Activated T-cell treated with anti-CD3 and anti-CD28 coated beads for 48 hours (primary cell): ENCODE results near the gene GIPR.
"Not testable (repeated sequence)": the region's sequence is repeated elsewhere in the genome, so short reads cannot be mapped to it uniquely, and the experiment has no call there.

Experiments
- DNase-seq: peaks from one replicate; pipeline ENCODE4 v3.0.0-alpha.2; 2020; ENCODE audit warnings: low read depth

GIPR gene

GRCh38 chr19:45691516-45692186 lies 23.6 kb downstream of the GIPR start, which contains the start of gene SNRPD2:
TSS of gene SNRPD2 (minus strand) at chr19:45691953. CDS start at chr19:45691888, 65 bp downstream.
- peak; percentile 91 for DNase-seq

DNA sequence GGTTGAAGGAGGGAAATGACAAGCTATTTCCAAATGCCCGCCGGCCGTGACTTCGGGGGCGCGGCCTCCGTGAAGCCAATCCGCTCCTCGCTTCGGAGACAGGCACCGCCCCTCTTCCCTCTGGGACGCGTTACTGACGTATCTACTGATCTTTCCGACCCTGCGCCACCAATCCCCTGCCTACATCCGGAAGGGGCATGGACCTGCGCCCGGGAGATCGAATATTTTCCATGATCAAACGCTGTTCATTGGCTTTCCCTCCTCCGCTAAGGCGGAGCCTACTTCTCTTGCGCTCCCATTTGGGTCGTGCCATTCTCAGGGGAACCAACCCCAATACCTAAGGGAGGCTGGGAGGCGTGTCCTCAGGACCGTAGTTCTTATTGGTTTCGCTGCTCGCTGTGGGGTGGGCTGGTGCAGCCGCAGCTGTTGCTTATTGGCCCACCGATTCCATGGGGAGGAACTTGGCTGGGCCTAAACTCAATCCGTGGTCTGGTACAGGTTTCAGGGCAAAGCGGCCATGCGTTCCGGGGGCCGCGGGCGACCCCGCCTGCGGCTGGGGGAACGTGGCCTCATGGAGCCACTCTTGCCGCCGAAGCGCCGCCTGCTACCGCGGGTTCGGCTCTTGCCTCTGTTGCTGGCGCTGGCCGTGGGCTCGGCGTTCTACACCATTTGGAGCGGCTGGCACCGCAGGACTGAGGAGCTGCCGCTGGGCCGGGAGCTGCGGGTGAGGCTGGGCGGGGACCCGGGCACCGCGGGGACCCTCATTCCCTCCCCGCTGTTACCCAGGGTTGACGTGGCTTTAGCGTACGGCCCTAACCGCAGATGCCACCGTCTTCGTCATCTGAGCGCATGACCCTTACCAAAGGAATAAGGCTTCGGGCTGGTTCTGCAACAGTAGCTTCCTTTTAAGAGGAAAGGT lies 24.4 kb downstream of the GIPR start, which contains the start of gene QPCTL:
QPCTL (plus strand) TSS at position 480 of the 919 bp plus-strand sequence; CDS start at position 518, 38 bp downstream.
- peak; percentile 94 for DNase-seq

DNA sequence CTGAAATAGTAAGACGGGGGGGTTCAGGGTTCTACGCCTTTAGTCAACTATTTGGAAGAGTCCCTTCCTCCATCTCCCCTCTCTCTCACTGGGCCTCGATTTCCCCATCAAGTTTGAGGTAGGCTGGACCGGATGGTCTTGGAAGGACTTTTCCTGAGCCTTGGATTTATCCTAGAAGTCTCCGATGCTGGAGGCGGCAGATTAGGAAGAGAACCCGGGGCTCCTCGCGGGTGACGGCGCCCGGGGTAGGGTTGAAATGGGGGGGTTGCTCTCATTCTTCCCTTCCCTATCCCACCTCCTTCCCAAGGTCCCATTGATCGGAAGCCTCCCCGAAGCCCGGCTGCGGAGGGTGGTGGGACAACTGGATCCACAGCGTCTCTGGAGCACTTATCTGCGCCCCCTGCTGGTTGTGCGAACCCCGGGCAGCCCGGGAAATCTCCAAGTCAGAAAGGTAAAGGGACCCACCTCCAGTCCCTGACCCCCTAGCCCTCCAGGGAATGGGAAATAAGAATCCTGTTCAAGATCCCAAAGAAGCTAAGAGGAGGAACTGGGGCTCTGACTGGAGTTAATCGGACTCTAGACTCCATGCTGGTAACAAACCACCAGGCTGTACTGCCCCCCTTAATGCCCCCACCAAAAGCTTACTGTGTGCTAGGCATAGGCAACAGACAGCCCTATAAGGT lies 25.2 kb downstream of the GIPR start:
- DNase-seq: peak; percentile 74

DNA sequence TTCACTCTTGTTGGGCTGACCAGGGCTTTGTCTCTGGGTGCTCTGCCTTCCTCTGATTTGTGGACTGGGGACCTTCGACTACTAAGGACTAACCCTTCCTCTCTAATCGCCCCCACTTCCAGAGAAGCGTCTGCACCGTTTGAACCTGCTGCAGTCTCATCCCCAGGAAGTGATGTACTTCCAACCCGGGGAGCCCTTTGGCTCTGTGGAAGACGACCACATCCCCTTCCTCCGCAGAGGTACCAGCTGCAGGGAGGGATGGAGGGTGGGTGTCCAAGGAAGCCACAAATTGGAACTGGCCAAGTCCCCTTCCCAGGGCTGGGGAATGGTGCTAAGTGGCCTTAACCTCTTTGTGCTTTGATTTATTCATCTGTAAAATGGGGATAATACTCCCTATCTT lies 33.7 kb downstream of the GIPR start:
- no peak for DNase-seq

- no peak for DNase-seq
Observed at GRCh38 chr19:45705115-45705514, 37.1 kb downstream of the GIPR start.

- DNase-seq: no peak
Observed at GRCh38 chr19:45705710-45706415, 37.8 kb downstream of the GIPR start.

- DNase-seq: no peak
Observed at GRCh38 chr19:45710356-45711130, 42.5 kb downstream of the GIPR start.

DNA sequence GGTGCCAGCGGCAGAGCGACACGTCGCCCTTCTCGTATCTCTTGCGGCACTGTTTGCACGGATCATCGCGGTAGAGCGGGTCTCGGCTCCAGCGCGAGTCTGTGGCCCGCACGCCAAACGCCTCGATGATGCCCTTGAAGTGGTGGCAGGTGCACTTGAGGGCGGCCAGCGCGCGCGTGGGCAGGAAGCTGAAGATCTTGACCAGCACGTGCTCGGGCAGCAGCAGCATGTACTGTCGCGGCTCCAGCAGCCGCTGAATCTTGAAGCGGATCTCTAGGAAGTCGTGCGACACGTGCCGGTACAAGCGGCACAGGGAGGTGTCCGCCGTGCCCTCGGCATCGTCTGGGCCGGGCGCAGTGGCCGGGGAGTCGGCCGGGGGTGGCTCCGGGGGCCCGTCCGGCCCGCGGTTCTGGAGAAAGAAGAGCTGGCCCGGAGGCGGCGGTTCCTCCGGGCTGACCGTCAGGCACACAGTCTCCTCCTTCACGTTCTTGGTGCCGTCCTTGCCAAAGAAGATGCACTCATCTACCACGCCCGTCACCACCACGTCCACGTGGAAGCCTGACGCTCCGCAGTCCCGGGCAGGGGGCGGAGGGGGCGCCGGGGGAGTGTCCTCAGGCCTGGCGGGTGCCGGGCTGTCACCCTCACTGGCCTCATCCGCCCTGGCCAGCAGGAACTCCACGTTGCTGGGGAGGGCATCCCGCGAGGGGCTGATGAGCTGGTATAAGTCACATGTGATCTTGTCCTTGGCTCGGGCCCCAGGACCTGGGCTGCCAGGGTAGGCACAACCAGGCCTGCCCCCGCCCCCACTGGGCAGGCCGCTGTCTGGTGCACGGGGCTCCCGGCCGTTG lies 44.1 kb downstream of the GIPR start:
- DNase-seq: no peak

DNA sequence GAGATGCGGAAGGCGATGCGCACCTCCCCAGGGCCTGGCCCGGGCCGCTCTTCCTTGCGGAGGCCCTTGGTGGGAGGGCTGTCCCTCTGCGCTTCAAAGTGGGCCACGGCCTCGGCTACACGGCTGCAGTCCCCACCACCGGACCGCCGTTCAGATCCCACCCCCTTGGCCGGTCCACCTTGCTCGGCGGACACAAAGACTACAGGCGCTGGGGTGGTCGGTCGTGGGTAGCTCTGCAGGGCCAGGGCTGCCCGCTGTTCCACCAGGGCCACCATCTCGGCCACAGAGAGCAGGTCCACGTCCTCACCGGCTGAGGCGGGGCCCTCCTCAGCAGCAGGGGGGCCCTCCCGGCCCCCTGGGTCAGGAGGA lies 44.7 kb downstream of the GIPR start:
- DNase-seq: no peak

DNA sequence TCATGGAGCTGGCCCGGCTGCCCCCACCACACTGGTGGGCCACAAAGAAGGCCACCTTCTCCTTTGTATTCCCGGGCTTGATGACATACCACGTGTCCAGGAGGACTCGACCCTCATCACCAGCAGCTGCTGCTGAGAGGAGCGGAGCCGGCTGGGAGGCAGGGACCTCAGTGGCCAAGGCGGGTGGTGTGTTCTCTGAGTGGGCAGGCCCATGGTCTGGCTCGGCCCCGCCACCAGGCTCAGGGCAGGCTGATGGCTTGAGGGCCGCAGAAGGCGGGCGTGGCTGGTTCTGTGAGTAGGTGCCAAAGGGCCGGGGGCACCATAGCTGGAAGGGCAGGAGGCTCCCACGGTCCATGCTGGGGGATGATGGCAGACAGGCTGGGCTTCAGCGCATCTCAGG lies 45.1 kb downstream of the GIPR start:
- DNase-seq: no peak

DNA sequence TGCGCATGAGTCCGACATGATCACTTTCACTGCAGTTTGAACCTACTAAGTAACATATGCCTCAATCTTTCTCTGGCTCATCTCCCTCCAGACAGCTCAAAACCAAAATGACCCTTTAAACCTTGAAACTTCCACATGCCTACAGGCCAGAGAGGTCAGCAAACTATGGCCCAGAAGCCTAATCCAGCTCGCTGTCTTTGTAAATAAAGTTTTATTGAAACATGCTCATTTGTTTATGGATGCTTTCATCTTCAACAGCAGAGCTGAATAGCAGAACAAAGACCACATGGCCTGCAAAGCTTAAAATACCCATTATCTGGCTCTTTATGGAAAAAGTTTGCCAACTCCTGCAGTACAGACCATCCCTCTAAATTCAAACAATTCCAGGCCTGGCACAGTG lies 47.1 kb downstream of the GIPR start:
- no peak for DNase-seq

GRCh38 chr19:45716359-45717130 lies 48.5 kb downstream of the GIPR start:
- DNase-seq: no peak

DNA sequence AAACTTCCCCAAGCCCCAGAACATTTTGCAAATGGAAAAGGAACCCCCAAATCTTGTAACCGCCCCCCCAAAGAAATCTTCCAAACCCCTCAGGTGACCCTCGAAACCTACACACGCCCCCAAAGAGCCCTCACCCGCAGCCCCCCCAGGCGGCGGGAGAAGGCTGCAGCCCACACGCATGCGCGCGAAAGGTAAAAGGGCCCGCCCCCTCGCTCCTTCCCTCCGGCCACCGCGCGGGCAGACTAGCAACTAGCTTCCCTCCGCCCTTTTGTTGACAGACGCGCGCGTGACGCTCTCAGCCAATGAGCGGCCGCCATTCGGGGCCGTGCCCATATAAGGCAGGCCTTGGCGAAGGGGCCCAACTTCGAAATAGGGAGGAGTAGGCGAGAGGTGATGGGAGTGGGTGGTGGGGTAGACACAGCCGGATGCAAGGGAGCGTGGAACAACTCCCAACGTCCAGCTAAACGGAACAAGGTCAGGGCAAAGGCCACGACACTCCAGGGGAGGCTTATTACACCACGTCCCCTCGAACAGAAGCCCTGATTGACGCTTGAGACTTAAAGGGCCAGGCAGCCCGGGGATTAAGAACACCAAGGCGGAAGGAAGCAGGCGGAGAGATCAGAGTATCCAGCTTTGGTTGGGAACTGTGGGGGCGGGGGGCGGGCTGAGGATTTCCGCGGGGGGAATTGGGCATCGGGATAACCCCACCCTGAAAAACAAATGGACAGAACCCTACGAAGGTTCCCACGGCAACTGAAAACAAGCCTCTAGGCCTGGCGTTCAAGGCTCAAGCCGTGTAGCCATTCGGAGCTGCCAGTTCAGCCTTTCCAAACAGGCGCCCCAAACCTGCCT lies 49.3 kb downstream of the GIPR start:
- DNase-seq: peak; percentile 97

DNA sequence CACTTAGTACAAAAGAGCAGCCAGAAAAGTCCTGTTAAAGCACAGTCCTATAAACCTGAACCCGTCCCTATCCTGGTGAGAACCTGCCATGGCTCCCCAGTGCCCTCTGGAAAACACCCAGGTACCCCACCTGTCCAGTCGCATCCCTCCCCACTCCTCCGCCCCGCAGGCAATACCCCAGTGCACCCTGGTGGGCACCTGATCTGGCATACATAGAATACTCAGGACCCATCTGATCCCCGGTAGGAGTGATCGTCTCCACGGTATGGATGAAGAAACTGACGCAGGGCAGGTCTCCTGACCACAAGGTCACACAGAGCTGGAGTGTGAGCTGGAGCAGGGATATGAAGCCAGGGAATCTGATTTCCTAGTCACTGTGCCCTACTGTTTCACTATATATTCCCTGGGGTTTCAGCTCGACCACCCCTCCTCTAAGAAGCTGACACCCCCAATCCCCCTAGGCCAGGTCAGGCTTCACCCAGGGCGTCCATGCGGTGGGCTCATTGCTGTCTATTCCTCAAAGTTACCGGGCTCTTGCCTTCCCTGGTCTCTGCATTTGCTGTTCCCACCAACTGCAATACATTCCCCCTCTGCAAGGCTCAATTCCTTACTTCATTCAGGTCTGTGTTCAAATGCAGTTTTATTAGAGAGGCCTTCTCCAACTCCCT lies 50.1 kb downstream of the GIPR start:
- DNase-seq: no peak

DNA sequence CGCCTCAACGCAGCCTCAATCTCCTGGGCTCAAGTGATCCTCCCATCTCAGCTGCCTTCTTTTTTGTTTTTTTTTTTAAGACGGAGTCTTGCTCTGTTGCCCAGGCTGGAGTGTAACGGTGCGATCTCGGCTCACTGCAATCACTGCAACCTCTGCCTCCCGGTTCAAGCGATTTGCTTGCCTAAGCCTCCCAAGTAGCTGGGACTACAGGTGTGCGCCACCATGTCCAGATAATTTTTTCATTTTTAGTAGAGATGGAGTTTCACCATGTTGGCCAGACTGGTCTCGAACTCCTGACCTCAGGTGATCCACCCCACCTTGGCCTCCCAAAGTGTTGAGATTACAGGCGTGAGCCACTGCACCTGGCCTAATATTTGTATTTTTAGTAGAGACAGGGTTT lies 52.0 kb downstream of the GIPR start:
- not testable (repeated sequence) for DNase-seq

DNA sequence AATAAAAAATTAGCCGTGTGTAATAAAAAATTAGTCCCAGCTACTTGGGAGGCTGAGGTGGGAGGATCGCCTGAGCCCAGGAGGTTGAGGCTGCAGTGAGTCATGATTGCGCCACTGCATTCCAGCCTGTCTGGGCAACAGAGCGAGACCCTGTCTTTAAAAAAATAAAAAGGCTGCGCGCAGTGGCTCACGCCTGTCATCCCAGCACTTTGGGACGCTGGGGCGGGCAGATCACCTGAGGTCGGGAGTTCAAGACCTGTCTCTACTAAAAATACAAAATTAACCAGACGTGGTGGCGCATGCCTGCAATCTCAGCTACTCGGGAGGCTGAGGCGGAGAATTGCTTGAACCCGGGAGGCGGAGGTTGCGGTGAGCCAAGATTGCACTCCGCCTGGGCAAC lies 60.7 kb downstream of the GIPR start:
- not testable (repeated sequence) for DNase-seq

GRCh38 chr19:45729800-45730290 lies 61.8 kb downstream of the GIPR start:
- DNase-seq: no peak
